Peyer's patch (tissue), 4 donors: ENCODE results near the gene EHF.
A peak's percentile ranks its signal among the peaks of the same experiment; 100 is the strongest.

Experiments
- POLR2A ChIP-seq, 2 donors: fragments of 450-650 bp; IDR thresholded peaks; one replicate each; pipeline ENCODE4 v1.5.1; 2017; ENCODE audit warnings: antibody characterized with exemption in 2 of 2, mild to moderate bottlenecking in 2 of 2, moderate library complexity in 2 of 2
- TF ChIP-seq, protein P1 (sequence below), 6 experiments: fragments of 450-650 bp in 4 of 6; fragments of 200-600 bp in 2 of 6; sonication (generic) in 1 of 6; IDR thresholded peaks; one replicate each; pipeline ENCODE4 v1.5.1; 2017 to 2019; ENCODE audit warnings: antibody characterized with exemption in 6 of 6, mild to moderate bottlenecking in 3 of 6, moderate library complexity in 1 of 6

DNA sequence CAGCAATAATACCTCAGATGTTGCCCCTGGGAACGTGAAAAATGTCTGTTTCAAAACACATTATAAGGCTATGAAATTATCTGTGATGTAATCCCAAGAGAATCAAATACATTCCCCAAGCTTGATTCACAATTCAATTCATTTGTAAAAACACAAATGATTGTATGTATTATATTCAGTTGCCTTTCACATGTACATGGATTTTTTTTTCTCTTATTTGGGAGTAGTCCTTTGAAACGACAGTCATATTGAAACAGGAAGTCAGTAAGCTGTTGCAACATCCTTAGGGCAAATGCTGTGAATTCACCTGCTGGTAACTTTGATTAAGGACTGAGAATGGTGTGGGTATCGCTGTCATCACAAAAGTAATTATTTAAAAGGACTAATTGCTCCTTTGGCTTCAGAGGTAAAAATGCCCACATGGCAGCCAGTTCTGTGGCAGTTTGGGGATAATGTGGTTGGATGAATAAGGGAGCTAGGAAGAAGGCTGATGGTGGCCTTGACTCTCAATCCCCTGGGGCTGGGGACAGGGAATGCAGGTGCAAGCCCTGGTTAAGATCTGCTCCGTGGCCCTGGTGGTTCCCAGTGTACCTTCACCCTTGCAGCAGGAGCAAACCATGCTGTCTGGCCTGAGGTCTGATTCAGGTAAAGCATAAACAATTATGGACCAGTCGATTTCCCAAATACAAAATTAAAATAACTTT, 13.2 kb downstream of the EHF start:
- TF ChIP-seq, protein P1, sequence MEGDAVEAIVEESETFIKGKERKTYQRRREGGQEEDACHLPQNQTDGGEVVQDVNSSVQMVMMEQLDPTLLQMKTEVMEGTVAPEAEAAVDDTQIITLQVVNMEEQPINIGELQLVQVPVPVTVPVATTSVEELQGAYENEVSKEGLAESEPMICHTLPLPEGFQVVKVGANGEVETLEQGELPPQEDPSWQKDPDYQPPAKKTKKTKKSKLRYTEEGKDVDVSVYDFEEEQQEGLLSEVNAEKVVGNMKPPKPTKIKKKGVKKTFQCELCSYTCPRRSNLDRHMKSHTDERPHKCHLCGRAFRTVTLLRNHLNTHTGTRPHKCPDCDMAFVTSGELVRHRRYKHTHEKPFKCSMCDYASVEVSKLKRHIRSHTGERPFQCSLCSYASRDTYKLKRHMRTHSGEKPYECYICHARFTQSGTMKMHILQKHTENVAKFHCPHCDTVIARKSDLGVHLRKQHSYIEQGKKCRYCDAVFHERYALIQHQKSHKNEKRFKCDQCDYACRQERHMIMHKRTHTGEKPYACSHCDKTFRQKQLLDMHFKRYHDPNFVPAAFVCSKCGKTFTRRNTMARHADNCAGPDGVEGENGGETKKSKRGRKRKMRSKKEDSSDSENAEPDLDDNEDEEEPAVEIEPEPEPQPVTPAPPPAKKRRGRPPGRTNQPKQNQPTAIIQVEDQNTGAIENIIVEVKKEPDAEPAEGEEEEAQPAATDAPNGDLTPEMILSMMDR (IDR thresholded peaks at IDR 0.05): peak in 4 of 6 experiments; percentile 8 to 49 (median 35)
- TF ChIP-seq POLR2A (IDR thresholded peaks at IDR 0.05): no peak
